HEK293 (cell line): Measurements from ENCODE around the gene TNNI3.

ENCODE experiments used
- CTCF ChIP-seq: fragments of 450-650 bp; formaldehyde crosslinking; IDR thresholded peaks from 2 replicates; pipeline ENCODE4 v1.5.1; 2016; ENCODE audit warnings: missing biosample characterization, missing genetic modification characterization
- ELK4 ChIP-seq: IDR thresholded peaks from 2 replicates; pipeline ENCODE4 v1.6.1; 2011; ENCODE audit warnings: mild to moderate bottlenecking, low read depth, low read length, borderline replicate concordance
- KLF8 ChIP-seq: fragments of 450-650 bp; formaldehyde crosslinking; IDR thresholded peaks from 2 replicates; pipeline ENCODE4 v1.5.1; 2016; ENCODE audit warnings: missing biosample characterization, missing genetic modification characterization
- KLF9 ChIP-seq: fragments of 450-650 bp; formaldehyde crosslinking; IDR thresholded peaks from 2 replicates; pipeline ENCODE4 v1.5.1; 2016; ENCODE audit warnings: missing biosample characterization, missing genetic modification characterization, low read depth
- REST ChIP-seq: fragments of 450-650 bp; formaldehyde crosslinking; IDR thresholded peaks from 2 replicates; pipeline ENCODE4 v1.5.1; 2016; ENCODE audit warnings: missing biosample characterization, missing genetic modification characterization
- SETDB1 ChIP-seq: IDR thresholded peaks from one replicate; pipeline ENCODE4 v1.6.1; 2017; ENCODE audit warnings: mild to moderate bottlenecking, low read length, moderate library complexity, mixed read lengths; ENCODE audit not compliant: insufficient read length
- ZNF121 ChIP-seq: fragments of 450-650 bp; formaldehyde crosslinking; IDR thresholded peaks from 2 replicates; pipeline ENCODE4 v1.5.1; 2016; ENCODE audit warnings: missing biosample characterization, missing genetic modification characterization
- ZNF174 ChIP-seq: fragments of 450-650 bp; formaldehyde crosslinking; IDR thresholded peaks from 2 replicates; pipeline ENCODE4 v1.5.0; 2017; ENCODE audit warnings: missing biosample characterization, mild to moderate bottlenecking, missing genetic modification characterization
- ZNF18 ChIP-seq: fragments of 450-650 bp; formaldehyde crosslinking; IDR thresholded peaks from 2 replicates; pipeline ENCODE4 v1.5.1; 2016; ENCODE audit warnings: missing biosample characterization, missing genetic modification characterization
- ZNF423 ChIP-seq: fragments of 450-650 bp; formaldehyde crosslinking; IDR thresholded peaks from 2 replicates; pipeline ENCODE4 v1.5.1; 2016; ENCODE audit warnings: missing biosample characterization, missing genetic modification characterization
- ZNF433 ChIP-seq: fragments of 450-650 bp; formaldehyde crosslinking; IDR thresholded peaks from 2 replicates; pipeline ENCODE4 v1.5.1; 2016; ENCODE audit warnings: missing biosample characterization, missing genetic modification characterization, low read depth
- ZNF580 ChIP-seq: fragments of 450-650 bp; formaldehyde crosslinking; IDR thresholded peaks from 2 replicates; pipeline ENCODE4 v1.5.1; 2016; ENCODE audit warnings: missing biosample characterization, missing genetic modification characterization
- ZNF76 ChIP-seq: fragments of 450-650 bp; formaldehyde crosslinking; IDR thresholded peaks from 2 replicates; pipeline ENCODE4; 2016; ENCODE audit warnings: low read depth, missing biosample characterization, missing genetic modification characterization, borderline replicate concordance

- TF ChIP-seq CTCF (tag by site-specific recombination) = no peak
- TF ChIP-seq ZNF423 = no peak
- TF ChIP-seq ZNF433 (tag by site-specific recombination) = no peak
- no peak for TF ChIP-seq ZNF18 (tag by site-specific recombination)
- TF ChIP-seq ELK4 = no peak
- no peak for TF ChIP-seq REST (tag by site-specific recombination)
- no peak for TF ChIP-seq ZNF121
- no peak for TF ChIP-seq ZNF76 (tag by site-specific recombination)
- no peak for TF ChIP-seq SETDB1
- no peak for TF ChIP-seq KLF8 (tag by site-specific recombination)
- no peak for TF ChIP-seq ZNF580 (tag by site-specific recombination)
- no peak for TF ChIP-seq KLF9 (tag by site-specific recombination)
- no peak for TF ChIP-seq ZNF174 (tag by site-specific recombination)
Measured at GRCh38 chr19:55171440-55171839, 13.9 kb upstream of the TNNI3 start.
